SK-N-MC (cell line): ENCODE results near the gene TNNT3.

Source experiments
- EZH2 ChIP-seq: fragments of 200-600 bp; sonication (generic); IDR thresholded peaks from one replicate; pipeline ENCODE4 v1.6.1; 2017; ENCODE audit warnings: antibody characterized with exemption
- POLR2AphosphoS5 ChIP-seq: IDR thresholded peaks from 2 replicates; pipeline ENCODE4 v1.6.1; 2012; ENCODE audit warnings: mild to moderate bottlenecking, low read depth, low read length, borderline replicate concordance

GRCh38 chr11:1942558-1943260 is 23.2 kb downstream of the TNNT3 start:
- no peak for TF ChIP-seq POLR2AphosphoS5
- TF ChIP-seq EZH2 = no peak
